Prostate gland (tissue), 2 donors: ENCODE data around the gene PCDHA7. TPM values are rescaled to one million over a fixed set of nuclear protein-coding genes. Genes with fewer than 3 reads are reported as not detected.

Experiments used
- total RNA-seq, 2 donors: library from RNA; depleted of rRNA; stranded (reverse); fragments of >200 nt; gene quantifications; one replicate each; pipeline ENCODE4 v1.1.0, GENCODE V29; 2016

Gene PCDHA7
- total RNA-seq, 2 donors from 2014 or later = 0.23 to 0.46 TPM

Other genes starting within 250 kb of the PCDHA7 start
- 10 to 100 TPM; 22.9 to 56.5 TPM for gene CD14, start 201.1 kb upstream of the PCDHA7 start, total RNA-seq
- 100 to 1,000 TPM in 1 of 2 donors, 10 to 100 TPM in 1; 45.6 to 124 TPM for gene TMCO6, start 194.8 kb upstream of the PCDHA7 start, total RNA-seq
- 100 to 1,000 TPM in 1 of 2 donors, 10 to 100 TPM in 1; 91.2 to 117 TPM for gene NDUFA2, start 186.6 kb upstream of the PCDHA7 start, total RNA-seq
- 100 to 1,000 TPM; 127 to 145 TPM for gene IK, start 186.4 kb upstream of the PCDHA7 start, total RNA-seq
- 10 to 100 TPM; 23.2 to 26.2 TPM for gene WDR55, start 169.4 kb upstream of the PCDHA7 start, total RNA-seq
- gene DND1, start 160.7 kb upstream of the PCDHA7 start, total RNA-seq = 10 to 100 TPM in 1 of 2 donors, under 1 TPM in 1; 0.36 to 26.2 TPM
- 10 to 100 TPM; 37.3 to 54.3 TPM for gene HARS1, start 142.9 kb upstream of the PCDHA7 start, total RNA-seq
- gene HARS2, start 142.8 kb upstream of the PCDHA7 start, total RNA-seq = 10 to 100 TPM; 23.9 to 28.1 TPM
- gene ZMAT2, start 133.8 kb upstream of the PCDHA7 start, total RNA-seq = 10 to 100 TPM; 26.0 to 36.8 TPM
- gene PCDHA1, start 48.1 kb upstream of the PCDHA7 start, total RNA-seq = under 1 TPM in 1 of 2 donors, not detected in 1; 0.85 TPM
- gene PCDHA2, start 39.4 kb upstream of the PCDHA7 start, total RNA-seq = under 1 TPM in 1 of 2 donors, not detected in 1; 0.80 TPM
- 1 to 10 TPM in 1 of 2 donors, under 1 TPM in 1; 0.09 to 1.0 TPM for gene PCDHA3, start 33.2 kb upstream of the PCDHA7 start, total RNA-seq
- gene PCDHA4, start 27.2 kb upstream of the PCDHA7 start, total RNA-seq = 1 to 10 TPM; 2.3 to 2.4 TPM
- under 1 TPM in 1 of 2 donors, not detected in 1; 0.14 TPM for gene PCDHA5, start 12.7 kb upstream of the PCDHA7 start, total RNA-seq
- gene PCDHA6, start 6.3 kb upstream of the PCDHA7 start, total RNA-seq = 1 to 10 TPM; 1.9 to 2.2 TPM
- under 1 TPM; 0.17 to 0.36 TPM for gene PCDHA8, start 6.9 kb downstream of the PCDHA7 start, total RNA-seq
- under 1 TPM; 0.14 to 0.51 TPM for gene PCDHA9, start 14.1 kb downstream of the PCDHA7 start, total RNA-seq
- gene PCDHA10, start 21.6 kb downstream of the PCDHA7 start, total RNA-seq = 1 to 10 TPM; 1.0 to 2.2 TPM
- gene PCDHA11, start 34.7 kb downstream of the PCDHA7 start, total RNA-seq = 1 to 10 TPM in 1 of 2 donors, under 1 TPM in 1; 0.85 to 1.5 TPM
- under 1 TPM; 0.40 to 0.50 TPM for gene PCDHA12, start 41.0 kb downstream of the PCDHA7 start, total RNA-seq
- 1 to 10 TPM; 1.3 to 1.5 TPM for gene PCDHA13, start 47.9 kb downstream of the PCDHA7 start, total RNA-seq
- 1 to 10 TPM; 1.1 to 3.9 TPM for gene PCDHAC1, start 92.0 kb downstream of the PCDHA7 start, total RNA-seq
- 10 to 100 TPM in 1 of 2 donors, 1 to 10 TPM in 1; 6.8 to 11.6 TPM for gene PCDHAC2, start 132.2 kb downstream of the PCDHA7 start, total RNA-seq
- not detected for gene PCDHB1, start 217.1 kb downstream of the PCDHA7 start, total RNA-seq